ENCODE results near the gene C1orf232.

C1orf232 gene

DNA sequence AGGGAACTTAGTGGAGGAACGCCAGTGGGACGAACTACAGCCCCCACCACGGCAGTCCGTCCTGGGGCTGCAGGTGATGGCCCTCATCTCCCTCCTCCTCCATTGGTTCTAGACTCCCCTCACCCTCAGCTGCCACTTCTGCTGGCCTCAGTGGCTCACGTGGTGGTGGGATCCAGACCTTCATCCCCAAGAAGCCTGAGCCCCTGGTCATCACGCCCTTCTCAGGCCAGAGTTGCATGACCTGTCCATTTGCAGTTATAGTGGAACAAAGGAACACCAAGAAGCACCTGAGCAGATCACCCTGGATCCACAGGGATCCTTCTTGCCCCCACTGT lies 22.8 kb downstream of the C1orf232 start:
- no peak for DNase-seq
- H3K36me3 ChIP-seq, result no peaks in the 10 kb centered on the region
- H3K4me3 ChIP-seq, result no peak overlapping the region
- H3K4me1 ChIP-seq, result peaks cover 0 to 5% (median 0%) of the 10 kb centered on the region in 4 donors
- no peak overlapping the region for H3K27ac ChIP-seq
- intact Hi-C loops (cut with DNase I; ENCODE audit: low total_unique reads), result loop anchor here (1.0 to 5.0 kb wide), 2 partner anchors 23 to 44 kb away; partner anchors contain the start of gene ZNF593
- no peaks in the 10 kb centered on the region for H3K9me3 ChIP-seq
- TF ChIP-seq, protein P1, sequence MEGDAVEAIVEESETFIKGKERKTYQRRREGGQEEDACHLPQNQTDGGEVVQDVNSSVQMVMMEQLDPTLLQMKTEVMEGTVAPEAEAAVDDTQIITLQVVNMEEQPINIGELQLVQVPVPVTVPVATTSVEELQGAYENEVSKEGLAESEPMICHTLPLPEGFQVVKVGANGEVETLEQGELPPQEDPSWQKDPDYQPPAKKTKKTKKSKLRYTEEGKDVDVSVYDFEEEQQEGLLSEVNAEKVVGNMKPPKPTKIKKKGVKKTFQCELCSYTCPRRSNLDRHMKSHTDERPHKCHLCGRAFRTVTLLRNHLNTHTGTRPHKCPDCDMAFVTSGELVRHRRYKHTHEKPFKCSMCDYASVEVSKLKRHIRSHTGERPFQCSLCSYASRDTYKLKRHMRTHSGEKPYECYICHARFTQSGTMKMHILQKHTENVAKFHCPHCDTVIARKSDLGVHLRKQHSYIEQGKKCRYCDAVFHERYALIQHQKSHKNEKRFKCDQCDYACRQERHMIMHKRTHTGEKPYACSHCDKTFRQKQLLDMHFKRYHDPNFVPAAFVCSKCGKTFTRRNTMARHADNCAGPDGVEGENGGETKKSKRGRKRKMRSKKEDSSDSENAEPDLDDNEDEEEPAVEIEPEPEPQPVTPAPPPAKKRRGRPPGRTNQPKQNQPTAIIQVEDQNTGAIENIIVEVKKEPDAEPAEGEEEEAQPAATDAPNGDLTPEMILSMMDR (IDR thresholded peaks at IDR 0.05), result no peak
- H3K27me3 ChIP-seq, result peaks cover 0 to 32% of the 10 kb centered on the region in 2 donors

DNA sequence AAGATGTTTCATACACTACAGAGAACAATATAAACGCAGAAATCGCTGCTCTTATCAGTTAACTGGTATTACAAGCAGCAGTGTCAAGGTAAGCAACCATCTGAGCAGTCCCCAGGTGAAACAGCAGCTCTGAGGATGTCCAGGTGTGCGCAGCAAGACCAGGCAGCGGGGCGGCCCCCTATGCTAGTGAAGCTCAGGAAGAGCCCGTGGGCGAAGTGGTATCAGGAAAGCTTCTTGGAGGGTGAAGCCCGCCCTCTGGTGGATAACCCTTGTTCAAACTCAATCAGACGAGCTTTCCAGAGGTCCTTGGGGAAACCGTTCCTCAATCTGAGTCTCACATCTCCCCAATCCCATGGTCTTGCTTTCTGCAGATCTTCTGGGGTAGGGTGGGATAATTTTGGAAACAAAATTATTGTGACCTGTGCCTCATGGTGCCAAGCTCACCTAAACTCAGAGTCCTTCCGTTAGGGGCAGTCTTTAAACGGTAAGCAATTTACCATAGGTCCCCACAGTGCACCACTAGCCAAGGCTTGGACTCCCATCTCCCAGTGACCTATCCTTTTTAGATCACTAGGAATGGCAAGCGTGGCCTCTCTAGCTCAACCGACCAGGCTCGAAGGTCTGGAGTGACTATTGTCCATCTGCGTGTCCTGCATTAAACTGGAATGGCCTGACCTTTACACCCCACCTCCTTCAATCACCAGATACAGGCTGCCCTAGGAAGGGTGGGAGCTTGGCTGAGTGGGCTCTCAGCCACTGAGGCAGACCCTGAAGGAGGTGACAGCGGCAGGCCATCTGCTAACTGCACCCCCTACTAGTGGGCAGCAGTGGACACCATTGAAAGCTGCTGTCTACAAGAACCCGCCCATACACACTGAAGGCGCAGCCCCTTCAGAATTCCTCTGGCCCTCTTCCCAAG lies 23.5 kb downstream of the C1orf232 start:
- Histone ChIP-seq H3K36me3 (no peaks in the 10 kb centered on the region), H3K4me3 (no peak overlapping the region), H3K4me1 (peaks cover 0 to 5% (median 0%) of the 10 kb centered on the region in 4 donors), H3K27me3 (peaks cover 0 to 31% of the 10 kb centered on the region in 2 donors), H3K27ac (no peak overlapping the region), H3K9me3 (no peaks in the 10 kb centered on the region)
- intact Hi-C loops (cut with DNase I; ENCODE audit: low total_unique reads), result loop anchor here (5.0 kb wide), 1 partner anchor 43 kb away; no protein-coding TSS in a partner anchor
- DNase-seq, result peak; percentile 77 to 83
- TF ChIP-seq, protein P1 (IDR thresholded peaks at IDR 0.05), result peak; percentile 71 to 74

DNA sequence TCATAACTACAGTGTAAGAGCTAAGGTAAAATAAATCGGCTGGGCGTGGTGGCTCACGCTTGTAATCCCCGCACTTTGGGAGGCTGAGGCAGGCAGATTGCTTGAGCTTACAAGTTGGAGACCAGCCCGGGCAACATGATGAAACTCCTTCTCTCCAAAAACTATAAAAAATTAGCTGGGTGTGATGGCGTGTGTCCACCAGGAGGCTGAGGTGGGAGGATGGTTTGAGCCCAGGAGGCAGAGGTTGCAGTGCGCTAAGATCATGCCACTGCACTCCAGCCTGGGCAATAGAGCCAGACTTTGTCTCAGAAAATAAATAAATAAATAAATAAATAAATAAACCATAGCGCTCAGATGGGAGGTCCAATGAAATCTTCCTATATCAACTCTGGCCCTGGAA lies 26.6 kb downstream of the C1orf232 start:
- H3K9me3 ChIP-seq, result no peaks in the 10 kb centered on the region
- TF ChIP-seq, protein P1 (IDR thresholded peaks at IDR 0.05), result no peak
- intact Hi-C loops (cut with DNase I; ENCODE audit: low total_unique reads), result loop anchor here (5.0 kb wide), 1 partner anchor 105 kb away; no protein-coding TSS in a partner anchor
- H3K27ac ChIP-seq, result no peak overlapping the region
- no peak overlapping the region for H3K4me3 ChIP-seq
- peaks cover 0 to 5% (median 0%) of the 10 kb centered on the region in 4 donors for H3K4me1 ChIP-seq
- no peak for DNase-seq
- H3K36me3 ChIP-seq, result no peaks in the 10 kb centered on the region
- peaks cover 0 to 26% of the 10 kb centered on the region in 2 donors for H3K27me3 ChIP-seq

DNA sequence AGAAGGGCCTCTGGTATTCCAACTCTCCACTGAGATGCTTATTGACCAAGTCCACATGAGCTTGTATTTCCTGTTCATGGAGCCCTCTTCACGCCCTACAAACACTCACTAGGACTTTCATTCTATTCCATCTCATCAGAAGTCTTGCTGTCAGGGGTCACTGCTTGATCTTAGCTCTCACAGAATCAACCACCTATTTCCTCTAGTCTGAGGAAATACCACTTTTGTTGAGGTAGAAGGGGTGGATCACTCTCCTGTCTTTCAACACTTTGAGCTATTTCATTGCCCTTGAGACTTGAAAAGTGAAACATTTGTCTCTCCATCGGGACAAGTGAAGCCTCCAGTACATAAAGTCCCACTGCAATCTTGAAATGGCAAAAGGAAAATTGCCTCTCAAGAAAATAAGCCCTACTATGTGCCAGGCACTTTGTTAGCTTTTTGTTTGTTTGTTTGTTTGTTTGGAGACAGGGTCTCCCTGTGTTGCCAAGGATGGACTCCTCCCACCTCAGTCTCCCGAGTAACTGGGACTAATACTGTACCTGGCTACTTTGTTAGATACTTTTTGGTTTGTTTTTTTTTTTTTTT lies 29.7 kb downstream of the C1orf232 start:
- Histone ChIP-seq H3K9me3 (no peaks in the 10 kb centered on the region), H3K27ac (no peak overlapping the region), H3K27me3 (peaks cover 0 to 14% of the 10 kb centered on the region in 2 donors), H3K4me1 (no peaks in the 10 kb centered on the region), H3K4me3 (no peak overlapping the region), H3K36me3 (no peaks in the 10 kb centered on the region)
- DNase-seq, result no peak
- TF ChIP-seq, protein P1 (IDR thresholded peaks at IDR 0.05), result no peak
- intact Hi-C loops (cut with DNase I; ENCODE audit: low total_unique reads), result no loop called here

DNA sequence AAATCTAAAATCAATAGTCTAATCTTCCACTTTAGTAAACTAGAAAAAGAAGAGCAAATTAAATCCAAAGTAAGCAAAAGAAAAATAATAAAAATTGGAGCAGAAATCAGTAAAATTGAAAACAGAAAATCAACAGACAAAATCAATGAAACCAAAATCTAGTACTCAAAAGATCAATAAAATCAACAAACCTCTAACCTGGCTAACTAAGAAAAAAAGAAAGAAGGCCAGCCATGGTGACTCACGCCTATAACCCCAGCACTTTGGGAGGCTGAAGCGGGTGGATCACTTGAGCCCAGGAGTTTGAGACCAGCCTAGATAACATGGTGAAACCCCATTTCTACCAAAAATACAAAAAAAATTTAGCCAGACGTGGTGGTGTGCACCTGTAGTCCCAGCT lies 34.3 kb downstream of the C1orf232 start:
- no peak for DNase-seq
- H3K36me3 ChIP-seq, result no peaks in the 10 kb centered on the region
- no peak overlapping the region for H3K4me3 ChIP-seq
- H3K4me1 ChIP-seq, result no peaks in the 10 kb centered on the region
- no peaks in the 10 kb centered on the region for H3K27me3 ChIP-seq
- intact Hi-C loops (cut with DNase I; ENCODE audit: low total_unique reads), result no loop called here
- no peak overlapping the region for H3K27ac ChIP-seq
- H3K9me3 ChIP-seq, result no peaks in the 10 kb centered on the region
- TF ChIP-seq, protein P1 (IDR thresholded peaks at IDR 0.05), result no peak
